Left hindlimb (tissue), 1 donor: ENCODE measurements around the gene ACER1.
"Not testable (repeated sequence)": the region's sequence is repeated elsewhere in the genome, so short reads cannot be mapped to it uniquely, and the experiment has no call there.

Experiments used
- DNase-seq: peaks from one replicate; pipeline ENCODE4 v3.0.0-alpha.2; 2018

The ACER1 gene

GRCh38 chr19:6355321-6356040, 22.1 kb upstream of the ACER1 start:
- not testable (repeated sequence) for DNase-seq

- no peak for DNase-seq
Measured at GRCh38 chr19:6354098-6354674, 20.8 kb upstream of the ACER1 start.

DNA sequence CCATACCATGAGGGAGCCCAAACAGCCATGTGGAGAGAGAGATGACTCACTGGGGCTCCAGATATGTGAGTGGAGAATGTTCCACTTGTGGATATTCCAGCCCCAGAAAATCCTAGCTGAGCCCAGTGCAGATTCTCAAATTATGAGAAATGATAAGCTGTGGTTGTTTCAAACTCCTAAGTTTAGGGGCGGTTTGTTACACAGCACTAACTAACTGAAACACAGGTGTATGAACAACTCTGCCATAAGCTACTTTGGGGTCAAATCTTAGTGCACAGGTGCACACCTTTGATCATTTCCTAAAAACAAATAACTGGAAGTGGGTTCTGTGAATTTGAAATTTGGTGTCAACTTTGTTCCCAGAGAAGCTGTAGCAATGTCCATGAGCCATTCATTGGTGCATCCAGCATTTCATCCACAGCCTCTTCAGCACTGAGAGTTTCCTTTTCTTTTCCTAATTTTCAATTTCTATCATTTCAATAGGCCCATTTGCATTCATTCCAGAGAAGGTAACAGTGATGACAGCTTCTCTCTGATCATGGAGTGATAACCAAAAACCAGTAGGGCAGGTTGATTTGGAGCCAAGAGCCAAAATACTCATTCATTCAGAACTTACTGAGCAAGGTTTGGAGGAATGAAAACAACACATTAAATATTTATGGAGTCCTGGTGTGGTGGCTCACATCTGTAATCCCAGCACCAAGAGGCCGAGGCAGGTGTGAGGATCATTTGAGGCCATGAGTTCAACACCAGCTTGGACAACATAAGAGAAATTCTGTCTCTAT, 19.2 kb upstream of the ACER1 start:
- DNase-seq: no peak

- no peak for DNase-seq
Measured at GRCh38 chr19:6350688-6351087, 17.3 kb upstream of the ACER1 start.

GRCh38 chr19:6349271-6349670, 15.9 kb upstream of the ACER1 start:
- not testable (repeated sequence) for DNase-seq

DNA sequence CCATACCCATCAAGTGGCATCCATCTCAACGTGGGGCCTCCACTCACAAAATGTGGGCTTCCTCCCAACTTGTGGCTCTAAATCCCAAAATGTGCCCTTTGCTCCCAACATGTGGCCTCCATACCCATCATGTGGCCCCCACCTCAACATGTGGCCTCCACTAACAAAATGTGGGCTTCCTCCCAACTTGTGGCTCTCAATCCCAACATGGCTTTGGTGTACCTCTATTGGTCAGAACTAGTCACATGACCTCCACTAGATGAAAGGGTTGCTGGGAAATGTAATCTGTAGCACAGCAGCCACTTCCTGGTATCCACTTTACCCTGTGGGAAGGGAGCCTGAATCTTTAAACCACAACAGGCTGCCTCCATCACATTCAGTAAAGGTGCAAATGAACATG, 10.1 kb upstream of the ACER1 start:
- no peak for DNase-seq

GRCh38 chr19:6340493-6341201, 7.2 kb upstream of the ACER1 start:
- DNase-seq: no peak

DNA sequence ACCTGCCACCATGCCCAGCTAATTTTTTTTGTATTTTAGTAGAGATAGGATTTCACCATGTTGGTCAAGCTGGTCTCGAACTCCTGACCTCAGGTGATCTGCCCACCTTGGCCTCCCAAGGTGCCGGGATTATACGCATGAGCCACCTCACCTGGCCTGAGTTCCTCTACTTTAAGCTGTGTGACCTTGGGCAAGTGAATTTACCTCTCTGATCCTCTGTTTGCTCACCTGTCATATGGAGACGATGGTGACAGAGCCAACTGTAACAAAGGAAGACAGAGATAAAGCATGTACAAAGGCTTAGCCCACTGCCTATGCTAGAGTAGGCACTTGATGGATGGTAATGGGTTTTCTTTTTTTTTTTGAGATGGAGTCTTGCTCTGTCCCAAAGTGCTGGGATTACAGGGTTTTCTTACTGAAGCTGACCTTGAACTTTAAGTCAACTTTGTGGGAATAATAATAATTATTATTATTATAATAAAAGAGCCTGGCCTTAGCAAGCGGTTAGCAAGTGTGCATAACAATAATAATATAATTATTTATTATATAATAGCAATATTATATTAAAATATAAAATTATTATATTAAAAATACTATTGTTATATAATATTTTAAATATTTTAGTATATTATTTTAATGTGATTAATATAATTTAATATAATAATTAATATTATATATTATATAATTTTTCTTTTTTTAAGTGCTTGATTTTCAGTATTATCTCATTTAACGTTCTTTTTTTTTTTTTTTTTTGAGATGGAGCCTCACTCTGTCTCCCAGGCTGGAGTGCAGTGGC, 1.3 kb upstream of the ACER1 start:
- DNase-seq: no peak

DNA sequence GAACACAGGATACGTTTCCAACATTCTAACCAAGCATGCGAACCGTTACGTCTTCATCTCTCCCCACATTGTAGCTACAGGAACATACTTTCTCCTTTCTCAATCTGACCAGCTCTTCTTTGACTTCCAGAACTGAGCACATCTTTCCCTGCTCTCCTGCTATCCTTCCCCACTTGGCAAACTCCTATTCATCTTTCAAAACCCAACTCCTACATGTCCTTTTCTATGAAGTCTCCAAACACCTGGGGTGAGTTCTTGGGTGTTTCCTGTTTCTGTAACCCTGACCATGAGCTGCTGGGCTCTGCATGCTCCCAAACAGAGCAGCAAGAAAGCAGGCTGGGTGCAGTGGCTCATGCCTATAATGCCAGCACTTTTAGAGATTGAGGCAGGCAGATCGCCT, 6.6 kb downstream of the ACER1 start:
- no peak for DNase-seq

DNA sequence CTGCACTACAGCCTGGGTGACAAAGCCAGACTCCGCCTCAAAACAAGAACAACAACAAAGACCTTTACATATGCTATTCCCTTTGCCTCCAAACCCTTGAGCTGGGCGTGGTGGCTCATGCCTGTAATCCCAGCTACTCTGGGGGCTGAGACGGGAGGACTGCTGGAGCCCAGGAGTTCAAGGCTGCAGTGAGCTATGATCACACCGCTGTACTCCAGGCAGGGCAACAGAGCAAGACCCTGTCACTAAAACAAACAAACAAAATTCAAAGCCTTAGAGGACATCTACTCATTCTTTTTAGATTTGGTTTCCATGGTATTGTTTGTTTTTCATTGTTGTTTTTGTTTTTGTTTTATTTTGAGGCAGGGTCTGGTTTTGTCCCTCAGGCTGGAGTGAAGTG, 7.8 kb downstream of the ACER1 start:
- DNase-seq: no peak

DNA sequence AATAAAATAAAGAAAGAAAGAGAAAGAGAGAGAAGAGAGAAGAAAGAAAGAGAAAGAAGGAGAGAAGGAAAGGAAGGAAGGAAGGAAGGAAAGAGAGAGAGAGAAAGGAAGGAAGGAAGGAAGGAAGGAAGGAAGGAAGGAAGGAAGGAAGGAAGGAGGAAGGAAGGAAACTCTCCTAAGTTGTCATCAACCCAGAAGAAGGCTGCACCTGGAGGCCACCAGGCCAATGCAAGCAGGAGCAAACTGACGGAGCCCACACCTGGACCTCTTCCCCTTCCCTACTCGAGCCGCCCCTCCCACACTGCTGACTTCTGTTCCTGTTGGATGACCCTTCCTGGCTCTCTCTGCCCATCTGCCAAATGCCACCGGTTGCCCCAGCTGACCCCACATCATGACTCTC, 8.7 kb downstream of the ACER1 start:
- no peak for DNase-seq

GRCh38 chr19:6322284-6322683, 11.1 kb downstream of the ACER1 start:
- DNase-seq: no peak

- DNase-seq: no peak
Measured at GRCh38 chr19:6319376-6319775, 14.0 kb downstream of the ACER1 start.

DNA sequence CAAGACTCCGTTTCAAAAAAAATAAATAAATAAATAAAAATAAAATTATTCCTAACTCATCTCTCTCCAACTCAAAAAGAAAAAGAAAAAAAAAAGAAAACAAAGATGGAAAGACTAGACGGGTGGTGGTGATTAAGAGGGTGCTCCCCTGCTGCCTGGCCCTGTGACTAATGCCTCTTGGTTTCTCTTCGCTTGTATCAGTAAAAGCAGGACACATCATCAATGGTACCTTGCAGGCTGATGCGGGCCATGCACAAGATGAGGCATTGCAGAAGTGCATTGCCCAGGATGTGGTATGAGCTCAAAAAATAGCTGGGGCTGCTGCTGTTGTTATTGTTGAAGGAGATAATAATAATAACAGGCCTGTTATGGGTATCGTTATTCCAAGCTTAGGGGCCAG, 14.6 kb downstream of the ACER1 start:
- DNase-seq: no peak

DNA sequence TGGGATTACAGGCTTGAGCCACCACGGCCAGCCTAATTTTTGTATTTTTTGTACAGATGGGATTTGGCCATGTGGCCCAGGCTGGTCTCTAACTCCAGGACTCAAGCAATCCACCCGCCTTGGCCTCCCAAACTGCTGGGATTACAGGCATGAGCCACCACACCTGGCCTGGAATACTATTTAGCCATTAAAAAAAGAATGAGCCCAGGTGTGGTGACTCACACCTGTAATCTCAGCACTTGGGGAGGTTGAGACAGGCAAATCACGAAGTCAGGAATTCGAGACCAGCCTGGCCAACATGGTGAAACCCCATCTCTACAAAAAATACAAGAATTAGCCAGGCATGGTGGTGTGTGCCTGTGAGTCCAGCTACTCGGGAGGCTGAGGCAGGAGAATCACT, 17.8 kb downstream of the ACER1 start:
- not testable (repeated sequence) for DNase-seq

GRCh38 chr19:6313398-6313969, 19.9 kb downstream of the ACER1 start:
- no peak for DNase-seq

DNA sequence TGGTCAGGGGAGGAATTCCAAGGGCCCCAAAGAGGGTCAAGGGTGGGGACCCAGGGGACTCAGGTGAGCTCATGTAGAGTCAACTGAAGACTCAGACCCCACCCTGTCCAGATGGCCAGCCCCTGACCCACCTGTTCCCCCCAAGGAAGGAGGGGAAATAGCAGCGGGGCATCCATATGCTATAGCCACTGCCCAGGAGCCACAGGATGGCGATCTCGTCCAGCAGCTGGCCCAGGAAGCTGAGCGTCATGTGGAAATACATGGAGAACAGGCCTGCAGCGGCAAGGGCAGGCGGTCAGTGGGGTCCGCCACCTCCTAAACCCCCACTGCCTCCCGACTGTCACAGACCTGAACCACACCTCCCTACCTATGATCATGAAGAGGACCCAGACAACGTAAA, 21.4 kb downstream of the ACER1 start:
- no peak for DNase-seq

- no peak for DNase-seq
Measured at GRCh38 chr19:6298413-6298812, 35.0 kb downstream of the ACER1 start.

DNA sequence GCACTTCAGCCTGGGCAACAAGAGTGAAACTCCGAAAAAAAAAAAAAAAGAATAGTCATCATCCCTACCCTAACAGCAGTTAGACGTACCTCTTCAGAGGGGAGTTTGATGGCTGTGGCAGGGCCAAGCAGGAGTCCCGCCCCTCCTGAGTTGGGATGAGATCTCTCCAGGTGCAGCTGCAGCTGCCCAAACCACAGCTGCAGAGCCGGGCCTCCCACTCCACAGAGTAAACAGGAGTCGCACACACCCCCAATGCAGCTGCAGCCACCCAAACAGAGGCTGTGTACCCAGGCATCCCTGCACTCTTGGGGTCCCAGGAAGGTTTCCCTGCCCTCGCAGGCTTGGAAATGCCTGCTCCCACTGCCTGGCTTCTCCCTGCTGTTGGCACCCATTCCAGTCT, 36.2 kb downstream of the ACER1 start:
- DNase-seq: no peak

- DNase-seq: no peak
Measured at GRCh38 chr19:6292006-6292405, 41.4 kb downstream of the ACER1 start.

DNA sequence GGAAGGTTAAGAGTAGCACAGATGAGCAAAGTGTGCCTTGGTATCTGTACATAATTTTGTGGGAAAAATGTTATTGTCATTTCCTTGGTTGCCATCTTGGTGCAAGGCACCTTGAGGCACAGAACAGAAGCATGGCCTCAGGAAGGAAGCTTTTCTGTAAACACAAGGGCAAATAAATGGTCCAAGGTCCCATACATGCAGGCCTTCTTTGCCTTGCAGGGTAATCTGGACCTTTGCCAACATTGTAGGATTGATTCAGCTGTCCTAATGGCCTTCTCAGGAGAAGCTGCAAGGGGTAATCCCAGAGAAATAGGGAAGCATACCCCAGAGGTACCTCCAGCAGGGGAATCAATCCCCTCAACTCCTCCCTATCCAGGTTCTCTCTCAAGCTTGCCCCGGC, 44.7 kb downstream of the ACER1 start:
- no peak for DNase-seq

GRCh38 chr19:6287269-6287885, 46.0 kb downstream of the ACER1 start:
- DNase-seq: no peak
